C4-2B (cell line): ENCODE measurements around the gene ZEB2.

Experiments
- CTCF ChIP-seq: fragments of 450-650 bp; conservative IDR thresholded peaks from 2 replicates; pipeline ENCODE4 v1.5.1; 2017; ENCODE audit warnings: mild to moderate bottlenecking
- ZFX ChIP-seq: fragments of 450-650 bp; IDR thresholded peaks from 2 replicates; pipeline ENCODE4 v1.6.1; 2017

- no peak for TF ChIP-seq CTCF
- no peak for TF ChIP-seq ZFX
Measured at GRCh38 chr2:144465749-144466148, 54.2 kb downstream of the ZEB2 start.
